SJSA1 (cell line): Measurements from ENCODE around the gene TMED1. TPM values are rescaled to one million over a fixed set of nuclear protein-coding genes. Genes with fewer than 3 reads are reported as not detected.

ENCODE experiments used
- DNase-seq, 2 experiments: peaks; one replicate each; pipeline ENCODE4 v3.0.0-alpha.2; 2015 to 2020; ENCODE audit warnings: low spot score in 2 of 2, low read depth in 1 of 2
- H3K27ac ChIP-seq: fragments of 250-450 bp; sonication (Bioruptor Pico); 2 replicates; pipeline ENCODE4 v1.5.1; 2020; ENCODE audit warnings: mild to moderate bottlenecking, moderate library complexity
- H3K27me3 ChIP-seq: fragments of 250-450 bp; sonication (Bioruptor Pico); replicated peaks from 2 replicates; pipeline ENCODE4 v1.5.1; 2020; ENCODE audit warnings: mild to moderate bottlenecking, moderate library complexity
- H3K36me3 ChIP-seq: fragments of 250-450 bp; sonication (Bioruptor Pico); 2 replicates; pipeline ENCODE4 v1.5.1; 2020; ENCODE audit warnings: mild to moderate bottlenecking
- H3K4me1 ChIP-seq: fragments of 250-450 bp; sonication (Bioruptor Pico); replicated peaks from 2 replicates; pipeline ENCODE4 v1.6.1; 2021; ENCODE audit warnings: mild to moderate bottlenecking
- H3K4me3 ChIP-seq: fragments of 250-450 bp; sonication (Bioruptor Pico); 2 replicates; pipeline ENCODE4 v1.5.1; 2020; ENCODE audit warnings: mild to moderate bottlenecking
- H3K9me3 ChIP-seq: fragments of 250-450 bp; sonication (Bioruptor Pico); replicated peaks from 2 replicates; pipeline ENCODE4 v1.5.1; 2020; ENCODE audit warnings: mild to moderate bottlenecking
- total RNA-seq: library from RNA; depleted of rRNA; stranded (reverse); fragments of >200 nt; shearing (Covaris generic); gene quantifications from 2 replicates; pipeline ENCODE4 v1.2.3, GENCODE V29; 2014

Gene TMED1
- total RNA-seq, 1 experiment from 2014 or later: 78.8 TPM

DNA sequence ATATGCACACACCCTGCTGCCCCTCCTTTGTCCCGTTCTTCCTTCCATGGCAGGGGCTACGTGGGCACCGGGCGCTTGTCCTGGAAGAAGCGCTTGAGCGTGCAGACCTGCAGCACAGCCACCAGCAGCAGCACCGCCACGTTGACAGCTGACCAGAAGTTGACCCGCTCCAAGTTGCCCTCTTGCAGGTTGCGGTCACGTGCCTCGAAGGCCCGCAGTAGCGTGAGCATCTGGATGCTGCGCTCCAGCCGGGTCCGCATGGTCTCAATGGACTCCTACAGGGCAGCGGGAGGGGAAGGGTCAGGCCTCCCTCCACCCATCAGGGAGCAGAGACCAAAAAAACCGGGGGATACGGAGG is 3.1 kb downstream of the TMED1 start:
- Histone ChIP-seq H3K27ac (no peak overlapping the region), H3K9me3 (peaks cover 6% of the 10 kb centered on the region), H3K27me3 (no peaks in the 10 kb centered on the region), H3K4me1 (peaks cover 19% of the 10 kb centered on the region), H3K36me3 (peaks cover 64% of the 10 kb centered on the region), H3K4me3 (no peak overlapping the region)
- no peak for DNase-seq

DNA sequence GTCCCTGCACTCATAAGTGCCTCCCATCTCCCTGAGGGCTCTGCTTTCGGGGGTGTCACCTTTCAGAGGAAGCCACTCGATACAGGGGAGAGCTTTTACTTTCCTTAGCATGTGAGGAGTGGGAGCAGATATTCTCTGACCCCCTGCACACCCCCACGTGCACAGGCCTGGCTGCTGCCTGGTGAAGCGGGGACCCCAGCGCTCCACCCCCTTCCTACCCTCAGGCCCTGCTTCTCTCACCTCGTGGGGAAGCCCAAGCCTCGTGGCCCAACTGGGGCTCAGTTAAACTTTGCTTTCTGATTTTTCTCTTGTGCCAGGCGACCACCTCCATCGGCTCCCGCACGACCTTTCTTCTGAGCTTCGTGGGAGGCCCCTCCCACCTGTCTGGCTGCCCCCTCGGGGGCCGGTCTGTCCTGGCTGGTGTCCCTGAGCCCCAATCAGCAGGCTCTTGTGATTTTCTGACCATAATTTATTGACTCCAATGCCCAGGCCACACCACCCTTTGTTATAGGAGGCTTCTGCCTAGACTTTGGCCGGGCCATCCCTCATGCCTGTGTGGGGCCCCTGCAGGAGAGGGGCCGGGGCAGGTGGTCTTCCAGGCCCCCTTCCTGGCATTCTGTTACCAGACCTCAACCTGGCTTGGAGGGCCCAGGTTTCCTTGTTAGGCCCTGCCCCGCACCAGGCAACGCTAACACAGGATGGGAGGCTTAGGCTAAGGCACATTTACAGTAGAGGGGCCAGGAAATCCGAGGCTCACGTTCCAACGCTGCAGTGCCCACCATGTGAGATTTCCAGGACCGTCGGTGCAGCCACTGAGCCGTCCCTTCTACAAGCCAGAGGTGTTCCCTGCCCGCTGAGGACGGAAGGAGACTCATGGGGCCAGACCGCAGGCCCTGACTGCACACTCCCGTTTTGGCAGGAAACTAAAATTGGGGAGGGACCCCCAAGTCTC is 3.7 kb downstream of the TMED1 start:
- Histone ChIP-seq H3K27ac (no peak overlapping the region), H3K36me3 (peaks cover 65% of the 10 kb centered on the region), H3K9me3 (peaks cover 6% of the 10 kb centered on the region), H3K4me1 (peaks cover 19% of the 10 kb centered on the region), H3K27me3 (no peaks in the 10 kb centered on the region), H3K4me3 (no peak overlapping the region)
- DNase-seq: no peak

- DNase-seq: no peak
- H3K9me3 ChIP-seq: no peaks in the 10 kb centered on the region
Measured at GRCh38 chr19:10830931-10831779, 4.9 kb downstream of the TMED1 start.

DNA sequence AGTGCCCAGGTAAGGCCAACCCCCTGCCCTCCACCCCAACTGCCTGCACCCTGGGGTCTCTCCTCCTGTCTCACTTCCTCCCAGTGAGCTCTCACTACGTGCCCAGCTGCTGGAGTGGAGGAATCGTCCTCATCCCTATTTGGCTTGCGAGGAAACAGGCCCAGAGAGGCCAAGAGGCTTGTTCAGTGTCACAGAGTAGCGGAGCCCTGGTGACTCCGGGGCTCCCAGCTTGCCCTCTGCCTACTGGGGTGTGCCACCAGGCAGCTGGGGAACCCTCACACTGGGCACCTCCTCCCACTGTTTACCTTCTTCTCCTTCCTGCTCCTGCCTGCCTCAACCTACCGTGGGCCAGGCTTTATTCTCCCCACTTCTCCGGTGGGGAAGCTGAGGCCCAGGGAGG is 5.6 kb downstream of the TMED1 start:
- DNase-seq: no peak

More at GRCh38 chr19:10830931-10831779, 4.9 kb downstream of the TMED1 start:
- Histone ChIP-seq H3K27ac (no peak overlapping the region), H3K4me3 (no peak overlapping the region), H3K4me1 (peaks cover 10% of the 10 kb centered on the region), H3K27me3 (no peaks in the 10 kb centered on the region), H3K36me3 (peaks cover 74% of the 10 kb centered on the region)

DNA sequence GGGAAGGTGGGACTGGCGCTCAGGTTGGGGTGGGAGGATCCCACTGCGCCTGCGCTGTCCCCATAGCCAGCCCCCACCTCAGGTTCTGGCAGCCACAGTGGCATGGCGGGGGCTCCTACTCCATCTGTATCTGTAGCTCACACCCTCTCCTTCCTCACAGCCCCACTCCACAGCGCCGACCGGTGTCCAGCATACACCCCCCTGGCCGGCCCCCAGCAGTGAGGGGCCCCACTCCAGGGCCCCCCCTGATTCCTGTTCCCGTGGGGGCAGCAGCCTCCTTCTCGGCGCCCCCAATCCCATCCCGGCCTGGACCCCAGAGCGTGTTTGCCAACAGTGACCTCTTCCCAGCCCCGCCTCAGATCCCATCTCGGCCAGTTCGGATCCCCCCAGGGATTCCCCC is 6.0 kb downstream of the TMED1 start:
- Histone ChIP-seq H3K4me1 (peaks cover under 1% of the 10 kb centered on the region), H3K4me3 (no peak overlapping the region), H3K27ac (no peak overlapping the region), H3K27me3 (no peaks in the 10 kb centered on the region), H3K9me3 (no peaks in the 10 kb centered on the region), H3K36me3 (peaks cover 81% of the 10 kb centered on the region)
- DNase-seq: no peak

More for the DNA sequence above, 5.6 kb downstream of the TMED1 start:
- H3K27ac ChIP-seq: no peak overlapping the region
- H3K4me3 ChIP-seq: no peak overlapping the region
- no peaks in the 10 kb centered on the region for H3K27me3 ChIP-seq
- no peaks in the 10 kb centered on the region for H3K9me3 ChIP-seq
- peaks cover 5% of the 10 kb centered on the region for H3K4me1 ChIP-seq
- peaks cover 81% of the 10 kb centered on the region for H3K36me3 ChIP-seq

DNA sequence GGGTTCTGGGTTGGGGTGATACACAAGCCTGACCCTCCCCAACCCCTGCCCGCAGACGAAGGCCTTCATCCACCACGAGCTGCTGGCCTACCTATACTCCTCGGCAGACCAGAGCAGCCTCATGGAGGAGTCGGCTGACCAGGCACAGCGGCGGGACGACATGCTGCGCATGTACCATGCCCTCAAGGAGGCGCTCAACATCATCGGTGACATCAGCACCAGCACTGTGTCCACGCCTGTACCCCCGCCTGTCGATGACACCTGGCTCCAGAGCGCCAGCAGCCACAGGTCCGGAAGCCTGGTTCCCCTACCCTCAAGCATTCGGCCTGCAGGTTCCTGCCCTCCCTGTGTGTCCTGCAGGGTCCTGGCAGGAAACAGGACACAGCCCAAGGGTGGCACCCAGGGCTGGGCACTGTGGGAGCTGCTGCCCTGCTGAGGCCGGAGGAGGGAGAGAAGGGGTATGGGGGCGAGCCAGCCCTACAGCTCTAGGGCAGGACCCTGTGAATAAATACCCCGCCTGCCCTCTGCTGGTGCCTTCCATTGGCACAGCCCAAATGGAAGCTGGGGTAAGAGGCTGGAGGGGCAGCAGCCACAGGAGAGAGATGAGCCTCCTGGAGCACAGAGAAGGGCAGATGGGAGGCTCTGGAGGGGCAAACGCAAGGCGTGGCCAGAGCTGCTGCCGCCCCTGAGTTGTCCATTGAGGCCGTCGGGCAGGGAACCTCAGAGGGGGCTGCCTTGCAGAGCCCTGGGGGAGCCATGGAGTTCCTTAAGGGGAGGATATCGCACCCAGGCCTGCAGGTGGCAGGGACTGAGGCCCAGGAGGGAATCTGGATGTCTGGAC is 6.8 kb downstream of the TMED1 start:
- no peak for DNase-seq
- Histone ChIP-seq H3K4me1 (no peaks in the 10 kb centered on the region), H3K27ac (no peak overlapping the region), H3K9me3 (no peaks in the 10 kb centered on the region), H3K4me3 (no peak overlapping the region), H3K36me3 (peaks cover 83% of the 10 kb centered on the region), H3K27me3 (no peaks in the 10 kb centered on the region)

GRCh38 chr19:10826846-10827245 is 9.2 kb downstream of the TMED1 start:
- peaks cover 78% of the 10 kb centered on the region for H3K36me3 ChIP-seq
- no peaks in the 10 kb centered on the region for H3K4me1 ChIP-seq
- no peaks in the 10 kb centered on the region for H3K9me3 ChIP-seq
- no peak overlapping the region for H3K4me3 ChIP-seq
- H3K27me3 ChIP-seq: no peaks in the 10 kb centered on the region
- DNase-seq: no peak
- no peak overlapping the region for H3K27ac ChIP-seq

- Histone ChIP-seq H3K27me3 (no peaks in the 10 kb centered on the region), H3K27ac (no peak overlapping the region), H3K4me1 (no peaks in the 10 kb centered on the region), H3K36me3 (peaks cover 78% of the 10 kb centered on the region), H3K9me3 (no peaks in the 10 kb centered on the region), H3K4me3 (no peak overlapping the region)
- no peak for DNase-seq
Measured at GRCh38 chr19:10826231-10826630, 9.8 kb downstream of the TMED1 start.

- peaks cover under 1% of the 10 kb centered on the region for H3K4me1 ChIP-seq
- no peaks in the 10 kb centered on the region for H3K27me3 ChIP-seq
- no peak overlapping the region for H3K4me3 ChIP-seq
- H3K36me3 ChIP-seq: peaks cover 79% of the 10 kb centered on the region
- DNase-seq: no peak
- no peak overlapping the region for H3K27ac ChIP-seq
- H3K9me3 ChIP-seq: no peaks in the 10 kb centered on the region
Measured at GRCh38 chr19:10823690-10824089, 12.3 kb downstream of the TMED1 start.

DNA sequence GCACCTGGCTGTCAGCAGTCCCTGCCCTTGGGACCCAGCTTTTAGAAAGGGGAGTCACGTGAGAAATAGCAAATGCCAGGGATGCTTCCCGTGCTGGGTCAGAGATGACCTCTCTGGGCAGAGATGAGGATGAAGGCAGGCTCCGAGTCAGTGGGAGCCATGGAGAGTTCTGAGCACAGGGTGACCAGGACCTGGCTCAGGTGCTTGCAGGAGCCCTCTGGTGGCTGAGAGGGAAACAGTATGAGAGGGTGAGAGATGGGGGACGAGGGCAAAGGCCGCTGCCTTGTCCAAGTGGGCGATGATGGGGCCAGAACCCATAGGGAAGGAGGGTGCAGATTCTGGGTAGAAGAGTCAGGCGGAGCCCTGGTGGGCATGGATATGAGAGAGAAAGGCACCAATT is 15.8 kb downstream of the TMED1 start:
- Histone ChIP-seq H3K9me3 (no peaks in the 10 kb centered on the region), H3K27ac (no peak overlapping the region), H3K4me3 (no peak overlapping the region), H3K27me3 (no peaks in the 10 kb centered on the region), H3K36me3 (peaks cover 86% of the 10 kb centered on the region), H3K4me1 (peaks cover 34% of the 10 kb centered on the region)
- no peak for DNase-seq

DNA sequence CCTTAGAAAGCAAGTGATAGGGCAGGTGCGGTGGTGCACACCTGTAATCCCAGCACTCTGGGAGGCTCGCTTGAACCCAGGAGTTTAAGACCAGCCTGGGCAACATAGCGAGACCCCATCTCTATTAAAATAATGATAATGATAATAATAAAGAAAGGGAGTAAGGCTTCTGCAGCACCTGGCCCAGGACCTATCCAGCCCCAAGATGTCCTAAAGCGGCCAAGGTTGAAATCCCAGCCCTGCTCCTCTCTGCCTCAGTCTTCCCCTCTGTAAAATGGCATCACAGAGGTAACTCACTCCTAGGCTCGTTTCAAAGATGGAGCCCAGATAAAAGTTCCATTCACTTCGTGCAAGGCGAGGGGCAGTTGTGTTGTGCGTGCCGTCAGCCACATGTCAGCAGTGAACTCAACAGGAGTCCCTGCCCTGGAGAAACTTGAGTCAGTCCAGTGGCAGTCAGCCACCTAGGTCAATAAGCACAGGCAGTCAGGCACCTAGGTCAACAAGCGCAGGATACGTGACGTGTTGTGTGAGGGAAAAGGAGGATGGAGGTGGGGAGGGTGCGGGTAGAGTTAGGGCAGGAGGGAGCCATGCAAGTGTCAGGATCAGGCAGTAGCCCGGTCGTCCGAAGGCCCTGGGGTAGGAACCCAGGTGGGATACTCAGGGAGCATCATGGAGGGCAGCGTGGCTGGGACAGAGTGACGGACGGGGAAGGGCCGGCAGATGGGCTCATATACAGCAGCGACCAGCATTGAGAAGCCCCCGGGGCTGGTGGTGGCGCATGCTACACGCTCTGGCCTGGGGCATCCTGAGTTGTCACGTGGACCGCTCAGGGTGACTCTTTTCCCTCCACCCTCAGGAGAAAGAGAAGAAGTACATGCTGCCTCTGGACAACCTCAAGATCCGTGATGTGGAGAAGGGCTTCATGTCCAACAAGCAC is 16.6 kb downstream of the TMED1 start:
- DNase-seq: no peak
- H3K4me3 ChIP-seq: no peak overlapping the region
- no peak overlapping the region for H3K27ac ChIP-seq
- H3K36me3 ChIP-seq: peaks cover 86% of the 10 kb centered on the region
- no peaks in the 10 kb centered on the region for H3K27me3 ChIP-seq
- H3K4me1 ChIP-seq: peaks cover 40% of the 10 kb centered on the region
- no peaks in the 10 kb centered on the region for H3K9me3 ChIP-seq

- Histone ChIP-seq H3K36me3 (peaks cover 86% of the 10 kb centered on the region), H3K4me3 (peak overlapping the region; percentile 51), H3K27me3 (no peaks in the 10 kb centered on the region), H3K4me1 (peaks cover 45% of the 10 kb centered on the region), H3K27ac (peak overlapping the region; percentile 93), H3K9me3 (no peaks in the 10 kb centered on the region)
- no peak for DNase-seq
Measured at GRCh38 chr19:10818301-10819123, 17.5 kb downstream of the TMED1 start.
